Kidney (tissue), 14 donors: ENCODE measurements around the gene GADD45B. TPM values are rescaled to one million over a fixed set of nuclear protein-coding genes. Genes with fewer than 3 reads are reported as not detected.
A peak's percentile ranks its signal among the peaks of the same experiment; 100 is the strongest.

Experiments
- DNase-seq, 5 donors: peaks; one replicate each; pipeline ENCODE4 v3.0.0-alpha.2; 2013 to 2020
- FAIRE-seq: peaks from 2 replicates; lab custom pipeline; 2012; peaks lifted over from hg19 to GRCh38; lab: Jason Lieb, UNC
- H3K27ac ChIP-seq, 2 donors: one replicate each; pipeline ENCODE4 v1.7.0; 2013; ENCODE audit warnings: low read depth in 2 of 2, low read length in 2 of 2, inconsistent platforms in 1 of 2
- H3K27me3 ChIP-seq: one replicate; pipeline ENCODE4 v1.7.1; 2013; ENCODE audit warnings: low read length, inconsistent platforms; ENCODE audit not compliant: control insufficient read depth, insufficient read depth
- H3K36me3 ChIP-seq, 3 donors: one replicate each; pipeline versions ENCODE4 v1.7.0 to v1.7.1; 2013; ENCODE audit warnings: low read length in 3 of 3, control low read depth in 1 of 3, inconsistent platforms in 1 of 3; ENCODE audit not compliant: insufficient read depth in 3 of 3, control insufficient read depth in 2 of 3
- H3K4me1 ChIP-seq, 3 donors: one replicate each; pipeline versions ENCODE4 v1.7.0 to v1.7.1; 2013; ENCODE audit warnings: low read length in 3 of 3, inconsistent platforms in 1 of 3, low read depth in 1 of 3; ENCODE audit not compliant: control insufficient read depth in 2 of 3, insufficient read depth in 2 of 3
- H3K4me3 ChIP-seq, 3 donors: one replicate each; pipeline versions ENCODE4 v1.7.0 to v1.8.1; 2013; ENCODE audit warnings: low read length in 3 of 3, control low read depth in 1 of 3, inconsistent platforms in 1 of 3
- H3K9ac ChIP-seq, 3 donors: one replicate each; pipeline versions ENCODE4 v1.7.0 to v1.7.1; 2013; ENCODE audit warnings: low read length in 3 of 3, control low read depth in 1 of 3, inconsistent platforms in 1 of 3
- H3K9me3 ChIP-seq, 3 donors: one replicate each; pipeline versions ENCODE4 v1.7.0 to v1.7.1; 2013; ENCODE audit warnings: low read length in 3 of 3, control low read depth in 1 of 3, inconsistent platforms in 1 of 3; ENCODE audit not compliant: control insufficient read depth in 2 of 3, insufficient read depth in 1 of 3
- intact Hi-C: fragments of 100-400 bp; cut with DNase I; formaldehyde crosslinking; loops from one replicate; pipeline ENCODE4 v1.11.1; 2022
- polyA plus RNA-seq: library from polyadenylated mRNA; stranded (reverse); fragments of 350-450 nt; fragmentation: Illumina TruSeq; extraction: RNeasy Lipid Tissue Mini Kit (QIAGEN cat#74804); gene quantifications from one replicate; pipeline ENCODE4 v1.2.3, GENCODE V29; 2014; ENCODE audit warnings: low read depth, low replicate concordance; ENCODE audit not compliant: insufficient read depth
- total RNA-seq: library from RNA; stranded (reverse); fragmentation: NEBNext Ultra II Directional; extraction: Animal tissue kit (Norgen Biotek cat#: 25700); gene quantifications from one replicate; pipeline ENCODE4 v1.2.1, GENCODE V29; 2021
- TF ChIP-seq, protein P1 (sequence below): IDR thresholded peaks from 3 replicates; pipeline ENCODE4 v1.5.1; 2012; ENCODE audit warnings: mild to moderate bottlenecking, moderate library complexity, borderline replicate concordance; ENCODE audit not compliant: insufficient read depth; ENCODE audit errors: extremely low read depth
- donor health status: control.
- donor health status: control.
- donor health status: control.
- donor health status: control.
- donor health status: control.
- donor health status: DM: yes; HTN: yes; CAD: no.
- donor health status: Normal renal cell carcinoma (clear cell type).

Gene GADD45B
- total and polyA plus RNA-seq, 2 donors from 2014 or later: 88.5 to 149 TPM

DNA sequence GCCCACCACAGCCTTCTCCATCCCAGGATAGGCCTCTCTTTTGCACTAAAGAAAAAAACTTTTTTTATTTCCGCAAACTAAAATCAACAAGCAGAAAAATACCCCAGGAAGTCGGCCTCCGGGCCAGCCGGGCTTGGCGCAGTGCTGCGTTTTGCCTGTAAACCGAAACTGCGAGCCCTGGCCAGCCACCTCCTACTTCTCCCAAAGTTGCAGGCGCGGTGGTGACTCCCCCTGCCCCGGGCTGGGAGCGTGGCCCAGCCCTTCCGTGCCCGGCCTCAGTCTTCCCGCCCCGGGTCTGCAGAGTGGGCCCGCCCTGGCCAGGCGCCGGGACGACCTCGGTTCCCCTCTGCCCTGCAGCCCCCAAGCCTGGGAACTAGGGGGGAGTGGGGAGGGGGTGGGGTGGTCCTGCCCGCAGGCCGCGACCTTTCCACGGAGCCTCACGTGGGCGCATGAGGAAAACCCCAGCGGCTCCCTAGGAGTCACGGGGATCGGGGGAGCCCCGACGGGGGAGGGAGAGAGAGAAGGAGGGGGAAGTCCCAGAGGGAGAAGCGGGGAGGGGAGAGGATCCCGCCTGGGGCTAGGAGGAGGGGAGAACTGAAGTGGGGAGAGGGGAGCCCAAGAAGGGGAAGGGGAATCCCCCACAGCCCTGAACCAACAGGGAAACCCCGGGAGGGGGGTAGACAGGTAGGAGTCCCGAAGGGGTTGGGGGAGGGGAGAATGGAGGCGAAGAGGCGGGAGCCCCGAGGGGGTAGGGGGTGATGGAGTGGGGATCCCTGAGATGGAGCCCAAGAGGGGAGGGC, 3.0 kb downstream of the GADD45B start:
- Histone ChIP-seq H3K9me3 (peaks cover 0 to 8% (median 0%) of the 10 kb centered on the region in 3 donors), H3K27me3 (no peaks in the 10 kb centered on the region), H3K4me1 (peaks cover 0 to 13% (median 0%) of the 10 kb centered on the region in 3 donors), H3K36me3 (peaks cover 0 to 9% (median 4%) of the 10 kb centered on the region in 3 donors), H3K9ac (peak overlapping the region in 2 of 3 donors; percentile 76 to 87), H3K4me3 (peak overlapping the region; percentile 11 to 99 (median 99)), H3K27ac (peak overlapping the region; percentile 96 to 98)
- TF ChIP-seq, protein P1, sequence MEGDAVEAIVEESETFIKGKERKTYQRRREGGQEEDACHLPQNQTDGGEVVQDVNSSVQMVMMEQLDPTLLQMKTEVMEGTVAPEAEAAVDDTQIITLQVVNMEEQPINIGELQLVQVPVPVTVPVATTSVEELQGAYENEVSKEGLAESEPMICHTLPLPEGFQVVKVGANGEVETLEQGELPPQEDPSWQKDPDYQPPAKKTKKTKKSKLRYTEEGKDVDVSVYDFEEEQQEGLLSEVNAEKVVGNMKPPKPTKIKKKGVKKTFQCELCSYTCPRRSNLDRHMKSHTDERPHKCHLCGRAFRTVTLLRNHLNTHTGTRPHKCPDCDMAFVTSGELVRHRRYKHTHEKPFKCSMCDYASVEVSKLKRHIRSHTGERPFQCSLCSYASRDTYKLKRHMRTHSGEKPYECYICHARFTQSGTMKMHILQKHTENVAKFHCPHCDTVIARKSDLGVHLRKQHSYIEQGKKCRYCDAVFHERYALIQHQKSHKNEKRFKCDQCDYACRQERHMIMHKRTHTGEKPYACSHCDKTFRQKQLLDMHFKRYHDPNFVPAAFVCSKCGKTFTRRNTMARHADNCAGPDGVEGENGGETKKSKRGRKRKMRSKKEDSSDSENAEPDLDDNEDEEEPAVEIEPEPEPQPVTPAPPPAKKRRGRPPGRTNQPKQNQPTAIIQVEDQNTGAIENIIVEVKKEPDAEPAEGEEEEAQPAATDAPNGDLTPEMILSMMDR: no peak
- FAIRE-seq (no peak), DNase-seq (peak; percentile 74 to 95 (median 79))
- intact Hi-C loops: no loop called here

DNA sequence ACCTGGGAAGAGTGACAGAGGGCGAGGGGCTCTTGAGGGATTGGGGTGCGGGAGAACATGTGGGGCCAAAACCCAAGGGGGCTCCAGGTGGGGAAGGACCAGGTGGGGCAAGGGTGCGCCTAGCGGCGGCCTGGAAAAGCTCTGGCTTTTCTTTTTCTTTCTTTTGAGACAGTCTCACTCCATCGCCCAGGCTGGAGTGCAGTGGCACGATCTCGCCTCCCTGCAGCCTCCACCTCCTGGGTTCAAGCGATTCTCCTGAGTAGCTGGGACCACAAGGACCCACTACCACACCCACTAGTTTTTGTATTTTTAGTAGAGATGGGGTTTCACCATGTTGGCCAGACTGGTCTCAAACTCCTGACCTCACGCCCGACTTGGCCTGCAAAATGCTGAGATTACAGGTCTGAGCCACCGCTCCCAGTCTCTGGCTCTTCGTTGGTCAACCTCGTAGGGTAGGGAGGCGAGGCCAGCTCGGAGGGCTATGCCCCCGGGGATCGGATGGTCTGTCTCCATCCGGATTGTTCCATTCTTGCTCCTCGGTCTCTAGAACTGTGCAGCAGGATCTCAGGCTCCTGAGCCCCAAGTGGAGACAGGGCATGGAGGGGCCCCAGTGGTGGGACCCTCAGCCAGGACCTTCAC, 3.7 kb downstream of the GADD45B start:
- TF ChIP-seq, protein P1: peak; percentile 15
- DNase-seq: peak in 1 of 5 donors; percentile 76
- H3K27me3 ChIP-seq: no peaks in the 10 kb centered on the region

DNA sequence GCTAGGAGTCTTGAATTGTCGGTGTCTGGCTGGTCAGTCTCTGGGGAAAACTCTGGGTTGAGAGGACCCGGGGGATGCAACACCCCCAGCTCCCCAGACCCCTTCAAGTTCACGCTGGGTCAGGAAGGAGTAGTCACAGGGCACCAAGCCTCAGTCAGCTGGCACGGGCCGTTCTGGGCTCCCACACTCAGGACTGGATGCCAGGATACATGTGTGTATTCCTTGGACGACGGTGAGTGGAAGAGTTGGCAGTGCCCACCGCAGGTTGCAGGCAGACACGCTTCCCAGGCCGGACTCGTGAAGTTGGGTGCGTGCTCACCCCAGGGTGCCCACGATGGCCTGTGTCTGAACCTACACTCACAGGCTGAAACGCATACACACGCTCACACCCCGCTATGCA, 5.5 kb downstream of the GADD45B start:
- Histone ChIP-seq H3K27me3 (no peaks in the 10 kb centered on the region), H3K4me3 (no peak overlapping the region), H3K9me3 (peaks cover 0 to 8% (median 0%) of the 10 kb centered on the region in 3 donors), H3K36me3 (peaks cover 0 to 9% (median 4%) of the 10 kb centered on the region in 3 donors), H3K9ac (no peak overlapping the region), H3K27ac (no peak overlapping the region), H3K4me1 (peaks cover 0 to 5% (median 0%) of the 10 kb centered on the region in 3 donors)
- FAIRE-seq (no peak), DNase-seq (no peak)
- intact Hi-C loops: no loop called here
- TF ChIP-seq, protein P1: no peak

More for the DNA sequence above, 3.7 kb downstream of the GADD45B start:
- intact Hi-C loops: no loop called here
- no peak overlapping the region for H3K4me3 ChIP-seq
- H3K9ac ChIP-seq: peak overlapping the region in 1 of 3 donors; percentile 46
- FAIRE-seq: no peak
- H3K27ac ChIP-seq: peak overlapping the region; percentile 96 to 98
- peaks cover 0 to 13% (median 0%) of the 10 kb centered on the region in 3 donors for H3K4me1 ChIP-seq
- H3K9me3 ChIP-seq: peaks cover 0 to 8% (median 0%) of the 10 kb centered on the region in 3 donors
- peaks cover 0 to 9% (median 4%) of the 10 kb centered on the region in 3 donors for H3K36me3 ChIP-seq
